Endothelial cell of umbilical vein (primary cell): ENCODE data around the gene ANXA9. TPM values are rescaled to one million over a fixed set of nuclear protein-coding genes. Genes with fewer than 3 reads are reported as not detected.

ENCODE experiments used
- BruUV-seq: library from RNA; stranded (reverse); fragments of 400-500 nt; replicated peaks from 2 replicates; lab custom pipeline; 2021; lab: Mats Ljungman, UMichigan
- CTCF ChIA-PET: fragments of 300-600, 350-600 bp; sonication (Branson Sonifier 250); formaldehyde crosslinking; loops from one replicate; lab custom pipeline; 2021; ENCODE audit warnings: antibody characterized with exemption, inconsistent platforms; lab: Charles Lee
- POLR2A ChIA-PET: fragments of 300-600, 350-600 bp; sonication (Branson Sonifier 250); formaldehyde crosslinking; loops from one replicate; lab custom pipeline; 2021; ENCODE audit warnings: antibody characterized with exemption, inconsistent platforms; lab: Charles Lee
- DNase-seq: peaks from one replicate; pipeline ENCODE4 v3.0.0-alpha.2; 2011; ENCODE audit warnings: low read depth, low spot score
- FAIRE-seq: peaks from 2 replicates; lab custom pipeline; 2011; peaks lifted over from hg19 to GRCh38; lab: Jason Lieb, UNC
- H2AFZ ChIP-seq: 2 replicates; pipeline ENCODE4 v1.6.0; 2012; ENCODE audit warnings: low read depth, low read length, control low read depth, inconsistent platforms
- H3K27ac ChIP-seq: 2 replicates; pipeline ENCODE4 v1.5.1; 2011; ENCODE audit warnings: low read depth, mild to moderate bottlenecking, control low read depth, low read length, moderate library complexity; ENCODE audit not compliant: insufficient read depth
- H3K27me3 ChIP-seq, 2 experiments: 2 replicates each; pipeline versions ENCODE4 v1.6.0 to v1.6.1; 2011; ENCODE audit warnings: low read length in 2 of 2, mixed read lengths in 1 of 2; ENCODE audit not compliant: control insufficient read depth in 2 of 2, insufficient read depth in 2 of 2
- H3K36me3 ChIP-seq, 2 experiments: 2 replicates in 1 of 2; 3 replicates in 1 of 2; pipeline ENCODE4 v1.5.1; 2011; ENCODE audit warnings: low read length in 2 of 2, mild to moderate bottlenecking in 1 of 2, moderate library complexity in 1 of 2; ENCODE audit not compliant: control insufficient read depth in 2 of 2, insufficient read depth in 2 of 2; ENCODE audit errors: extremely low read depth in 1 of 2
- H3K4me1 ChIP-seq: 3 replicates; pipeline ENCODE4 v1.5.1; 2011; ENCODE audit warnings: mild to moderate bottlenecking, low read length; ENCODE audit not compliant: control insufficient read depth, insufficient read depth; ENCODE audit errors: extremely low read depth
- H3K4me2 ChIP-seq: 2 replicates; pipeline ENCODE4 v1.6.1; 2011; ENCODE audit warnings: low read length, control low read depth, mixed read lengths; ENCODE audit not compliant: insufficient read depth
- H3K4me3 ChIP-seq, 3 experiments: fragments of 200-600 bp in 1 of 3; sonication (generic), shearing (Covaris generic) in 1 of 3; replicated peaks in 1 of 3; 2 replicates each; pipeline ENCODE4 v1.5.1; 2011 to 2016; ENCODE audit warnings: control low read depth in 3 of 3, low read length in 3 of 3, mild to moderate bottlenecking in 2 of 3, inconsistent platforms in 1 of 3, low read depth in 1 of 3, moderate library complexity in 1 of 3; ENCODE audit not compliant: insufficient read depth in 1 of 3
- H3K79me2 ChIP-seq: 2 replicates; pipeline ENCODE4 v1.6.0; 2012; ENCODE audit warnings: low read length, inconsistent platforms; ENCODE audit not compliant: control insufficient read depth, insufficient read depth
- H3K9ac ChIP-seq: replicated peaks from 2 replicates; pipeline ENCODE3; 2011; ENCODE audit warnings: low read length, control low read depth; ENCODE audit not compliant: insufficient read depth; ENCODE audit errors: extremely low read depth
- H3K9me1 ChIP-seq: replicated peaks from 3 replicates; pipeline ENCODE4 v1.6.0; 2011; ENCODE audit warnings: mild to moderate bottlenecking, low read length; ENCODE audit not compliant: control insufficient read depth, insufficient read depth; ENCODE audit errors: extremely low read depth
- H3K9me3 ChIP-seq: replicated peaks from 2 replicates; pipeline ENCODE4 v1.5.1; 2012; ENCODE audit warnings: low read length, inconsistent platforms; ENCODE audit not compliant: control insufficient read depth, insufficient read depth
- H4K20me1 ChIP-seq: replicated peaks from 2 replicates; pipeline ENCODE3; 2011; ENCODE audit warnings: mild to moderate bottlenecking, low read length; ENCODE audit not compliant: control insufficient read depth, insufficient read depth; ENCODE audit errors: extremely low read depth
- CTCF ChIP-seq, 2 donors: IDR thresholded peaks; 1 replicate in 1 of 2; 2 replicates in 1 of 2; pipeline ENCODE4 v1.5.1; 2011; ENCODE audit warnings: low read length in 2 of 2, mild to moderate bottlenecking in 2 of 2, moderate library complexity in 2 of 2, control low read depth in 1 of 2, inconsistent platforms in 1 of 2, low read depth in 1 of 2; ENCODE audit not compliant: insufficient read depth in 1 of 2; ENCODE audit errors: extremely low read depth in 1 of 2
- EZH2 ChIP-seq: IDR thresholded peaks from 2 replicates; pipeline ENCODE4 v1.6.1; 2012; ENCODE audit warnings: borderline replicate concordance, low read depth, mild to moderate bottlenecking, moderate library complexity, low read length, inconsistent platforms; ENCODE audit not compliant: severe bottlenecking
- FOS ChIP-seq: IDR thresholded peaks from 2 replicates; pipeline ENCODE4 v1.6.1; 2011; ENCODE audit warnings: mild to moderate bottlenecking, low read length, moderate library complexity, borderline replicate concordance; ENCODE audit not compliant: insufficient read depth
- JUN ChIP-seq: IDR thresholded peaks from 2 replicates; pipeline ENCODE4 v1.6.1; 2011; ENCODE audit warnings: borderline replicate concordance, low read depth; ENCODE audit not compliant: insufficient read length, insufficient read depth
- MYC ChIP-seq: IDR thresholded peaks from one replicate; pipeline ENCODE4 v1.6.1; 2011; ENCODE audit warnings: mild to moderate bottlenecking, low read depth, low read length
- POLR2A ChIP-seq: IDR thresholded peaks from 2 replicates; pipeline ENCODE4 v1.6.1; 2012; ENCODE audit warnings: low read depth, mild to moderate bottlenecking, control low read depth, low read length
- POLR2AphosphoS5 ChIP-seq: IDR thresholded peaks from 2 replicates; pipeline ENCODE4 v1.6.1; 2012; ENCODE audit warnings: low read depth, mild to moderate bottlenecking, control low read depth, low read length, moderate library complexity; ENCODE audit not compliant: insufficient read depth
- dilution Hi-C: fragments of 300-500 bp; cut with MboI; formaldehyde crosslinking; loops from one replicate; pipeline ENCODE4 v1.15.0; 2019; ENCODE audit warnings: low sequenced_read_pairs; ENCODE audit not compliant: extremely low pct_ligation_motif_present
- intact Hi-C: fragments of 100-400 bp; cut with micrococcal nuclease; formaldehyde crosslinking; loops from one replicate; pipeline ENCODE4 v1.10.0; 2022
- polyA plus RNA-seq, 4 experiments: library from polyadenylated mRNA; depleted of rRNA in 3 of 4; stranded (reverse) in 3 of 4; unstranded in 1 of 4; fragments of >200 nt; gene quantifications; 2 replicates each; pipeline versions ENCODE4 v1.2.1 to v1.2.3, GENCODE V29; 2011 to 2012; ENCODE audit warnings: missing spikeins in 1 of 4
- small RNA-seq: library from RNA; depleted of rRNA; stranded (forward); fragments of <200 nt; gene quantifications from one replicate; pipeline ENCODE3, GENCODE V24; 2012; ENCODE audit warnings: low replicate concordance, low read depth; ENCODE audit not compliant: insufficient read depth, insufficient read length
- total RNA-seq: library from RNA; stranded (reverse); gene quantifications from 2 replicates; pipeline ENCODE4 v1.2.3, GENCODE V29; 2021

The ANXA9 gene
- total and polyA plus RNA-seq, 2 donors (not counting 3 experiments of a cell fraction or from before 2014, with no cell fraction given), result not detected

- ChIA-PET CTCF (interaction anchor here (1.1 to 2.6 kb wide), 6 partner anchors 11 to 57 kb away, joined by 3 to 9 read pairs (median 4); partner anchors contain the start of gene GABPB2), POLR2A (no interaction called here)
- peaks cover 2% of the 10 kb centered on the region for H3K4me1 ChIP-seq
- intact Hi-C loops, result no loop called here
- H3K79me2 ChIP-seq, result no peaks in the 10 kb centered on the region
- H3K9ac ChIP-seq, result no peak overlapping the region
- TF ChIP-seq POLR2A (no peak), MYC (no peak), CTCF (IDR thresholded peaks at IDR 0.05; ENCODE audit: extremely low read depth in 1 of 2, insufficient read depth in 1 of 2, low read depth in 1 of 2, low read length in 2 of 2) (no peak), FOS (no peak), EZH2 (no peak), POLR2AphosphoS5 (no peak), JUN (no peak)
- H3K4me2 ChIP-seq, result no peak overlapping the region
- no peaks in the 10 kb centered on the region for H3K9me3 ChIP-seq
- H3K27ac ChIP-seq, result no peak overlapping the region
- no peaks in the 10 kb centered on the region for H3K36me3 ChIP-seq
- DNase-seq (no peak), FAIRE-seq (no peak)
- no peaks in the 10 kb centered on the region for H4K20me1 ChIP-seq
- H3K27me3 ChIP-seq, result no peaks in the 10 kb centered on the region
- H3K4me3 ChIP-seq, result no peak overlapping the region
- no TSS peak for BruUV-seq
- H3K9me1 ChIP-seq, result no peaks in the 10 kb centered on the region
- no peak overlapping the region for H2AFZ ChIP-seq
- dilution Hi-C loops, result no loop called here
Measured at GRCh38 chr1:151043163-151043562, 61.1 kb downstream of the ANXA9 start.

Small RNAs within 50 kb of the gene (small RNA-seq; reads per million reads assigned to genes)
- not detected for gene RNU6-884P

Other genes with a start within 250 kb of the ANXA9 start
- 5.7 and 11.1 TPM in 2 replicates for gene CTSS, start 216.5 kb upstream of the ANXA9 start, total RNA-seq
- 3.5 and 4.0 TPM in 2 replicates for gene CTSS, start 216.5 kb upstream of the ANXA9 start, polyA plus RNA-seq
- gene CTSK, start 174.0 kb upstream of the ANXA9 start, total RNA-seq, result 6.7 and 45.6 TPM in 2 replicates
- gene CTSK, start 174.0 kb upstream of the ANXA9 start, polyA plus RNA-seq, result 18.5 and 20.3 TPM in 2 replicates
- 30.2 and 40.3 TPM in 2 replicates for gene ARNT, start 105.7 kb upstream of the ANXA9 start, total RNA-seq
- gene ARNT, start 105.7 kb upstream of the ANXA9 start, polyA plus RNA-seq, result 24.3 and 24.8 TPM in 2 replicates
- not detected in 2 replicates for gene CTXND2, start 95.2 kb upstream of the ANXA9 start, total RNA-seq
- not detected in 2 replicates for gene CTXND2, start 95.2 kb upstream of the ANXA9 start, polyA plus RNA-seq
- 42.0 and 49.2 TPM in 2 replicates for gene SETDB1, start 55.9 kb upstream of the ANXA9 start, total RNA-seq
- gene SETDB1, start 55.9 kb upstream of the ANXA9 start, polyA plus RNA-seq, result 25.1 and 25.3 TPM in 2 replicates
- gene CERS2, start 7.5 kb upstream of the ANXA9 start, total RNA-seq, result 155 and 171 TPM in 2 replicates
- gene CERS2, start 7.5 kb upstream of the ANXA9 start, polyA plus RNA-seq, result 143 and 158 TPM in 2 replicates
- gene MINDY1, start 24.6 kb downstream of the ANXA9 start, total RNA-seq, result 11.7 and 12.0 TPM in 2 replicates
- gene MINDY1, start 24.6 kb downstream of the ANXA9 start, polyA plus RNA-seq, result 15.4 and 16.1 TPM in 2 replicates
- gene PRUNE1, start 26.2 kb downstream of the ANXA9 start, total RNA-seq, result 8.0 and 8.6 TPM in 2 replicates
- 17.5 and 19.3 TPM in 2 replicates for gene PRUNE1, start 26.2 kb downstream of the ANXA9 start, polyA plus RNA-seq
- 0.42 and 0.67 TPM in 2 replicates for gene BNIPL, start 54.3 kb downstream of the ANXA9 start, total RNA-seq
- gene BNIPL, start 54.3 kb downstream of the ANXA9 start, polyA plus RNA-seq, result 0.26 and 0.41 TPM in 2 replicates
- gene C1orf56, start 65.5 kb downstream of the ANXA9 start, total RNA-seq, result 3.2 and 3.5 TPM in 2 replicates
- 3.0 and 3.6 TPM in 2 replicates for gene C1orf56, start 65.5 kb downstream of the ANXA9 start, polyA plus RNA-seq
- gene CDC42SE1, start 77.3 kb downstream of the ANXA9 start, total RNA-seq, result 85.9 and 92.7 TPM in 2 replicates
- 58.4 and 59.6 TPM in 2 replicates for gene CDC42SE1, start 77.3 kb downstream of the ANXA9 start, polyA plus RNA-seq
- 26.5 and 38.1 TPM in 2 replicates for gene MLLT11, start 78.1 kb downstream of the ANXA9 start, total RNA-seq
- 24.4 and 25.2 TPM in 2 replicates for gene MLLT11, start 78.1 kb downstream of the ANXA9 start, polyA plus RNA-seq
- gene GABPB2, start 88.5 kb downstream of the ANXA9 start, total RNA-seq, result 4.3 and 5.0 TPM in 2 replicates
- 2.6 and 3.6 TPM in 2 replicates for gene GABPB2, start 88.5 kb downstream of the ANXA9 start, polyA plus RNA-seq
- 46.2 and 53.0 TPM in 2 replicates for gene SEMA6C, start 164.3 kb downstream of the ANXA9 start, total RNA-seq
- gene SEMA6C, start 164.3 kb downstream of the ANXA9 start, polyA plus RNA-seq, result 66.0 and 71.9 TPM in 2 replicates
- not detected in 2 replicates for gene TNFAIP8L2, start 174.4 kb downstream of the ANXA9 start, total RNA-seq
- gene TNFAIP8L2, start 174.4 kb downstream of the ANXA9 start, polyA plus RNA-seq, result 0.06 TPM in 1 of 2 replicates, not detected in the other
- gene LYSMD1, start 183.6 kb downstream of the ANXA9 start, total RNA-seq, result 6.4 and 8.2 TPM in 2 replicates
- 1.7 and 2.1 TPM in 2 replicates for gene LYSMD1, start 183.6 kb downstream of the ANXA9 start, polyA plus RNA-seq
- 43.1 and 49.0 TPM in 2 replicates for gene SCNM1, start 183.9 kb downstream of the ANXA9 start, total RNA-seq
- gene SCNM1, start 183.9 kb downstream of the ANXA9 start, polyA plus RNA-seq, result 14.1 and 17.3 TPM in 2 replicates
- 1.4 TPM in 2 replicates for gene TMOD4, start 193.7 kb downstream of the ANXA9 start, total RNA-seq
- 0.22 TPM in 1 of 2 replicates, not detected in the other for gene TMOD4, start 193.7 kb downstream of the ANXA9 start, polyA plus RNA-seq
- gene VPS72, start 207.9 kb downstream of the ANXA9 start, total RNA-seq, result 83.1 and 85.2 TPM in 2 replicates
- gene VPS72, start 207.9 kb downstream of the ANXA9 start, polyA plus RNA-seq, result 73.1 and 76.2 TPM in 2 replicates
- 72.1 and 77.0 TPM in 2 replicates for gene PIP5K1A, start 216.3 kb downstream of the ANXA9 start, total RNA-seq
- gene PIP5K1A, start 216.3 kb downstream of the ANXA9 start, polyA plus RNA-seq, result 79.3 and 89.2 TPM in 2 replicates